Stimulated activated CD4-positive, alpha-beta T cell treated with anti-CD3 and anti-CD28 coated beads, Interleukin-4, amount 100 ng/mL, for 24 hours (primary cell): Measurements from ENCODE around the gene DAAM2.

Source experiments
- DNase-seq: peaks from one replicate; pipeline ENCODE4 v3.0.0-alpha.2; 2020

The DAAM2 gene

GRCh38 chr6:39820553-39820952, 28.4 kb downstream of the DAAM2 start:
- DNase-seq: no peak

GRCh38 chr6:39821046-39821740, 29.0 kb downstream of the DAAM2 start:
- no peak for DNase-seq

- no peak for DNase-seq
Measured at GRCh38 chr6:39821742-39822532, 29.8 kb downstream of the DAAM2 start.

GRCh38 chr6:39822846-39823815, 31.0 kb downstream of the DAAM2 start:
- no peak for DNase-seq

GRCh38 chr6:39824030-39824926, 32.1 kb downstream of the DAAM2 start:
- DNase-seq: no peak

- no peak for DNase-seq
Measured at GRCh38 chr6:39829331-39829730, 37.2 kb downstream of the DAAM2 start.

GRCh38 chr6:39830444-39830843, 38.3 kb downstream of the DAAM2 start:
- no peak for DNase-seq

GRCh38 chr6:39831701-39832100, 39.5 kb downstream of the DAAM2 start:
- no peak for DNase-seq

GRCh38 chr6:39834278-39834677, 42.1 kb downstream of the DAAM2 start:
- DNase-seq: no peak

GRCh38 chr6:39834866-39835265, 42.7 kb downstream of the DAAM2 start:
- no peak for DNase-seq

- no peak for DNase-seq
Measured at GRCh38 chr6:39835821-39836295, 43.7 kb downstream of the DAAM2 start.

GRCh38 chr6:39836606-39837005, 44.4 kb downstream of the DAAM2 start:
- no peak for DNase-seq

GRCh38 chr6:39839445-39839844, 47.3 kb downstream of the DAAM2 start:
- DNase-seq: no peak

- no peak for DNase-seq
Measured at GRCh38 chr6:39840781-39841180, 48.6 kb downstream of the DAAM2 start.

GRCh38 chr6:39841291-39841690, 49.1 kb downstream of the DAAM2 start:
- no peak for DNase-seq

- DNase-seq: no peak
Measured at GRCh38 chr6:39841923-39842322, 49.7 kb downstream of the DAAM2 start.

- DNase-seq: no peak
Measured at GRCh38 chr6:39843305-39844020, 51.3 kb downstream of the DAAM2 start.

GRCh38 chr6:39844866-39845265, 52.7 kb downstream of the DAAM2 start:
- DNase-seq: no peak

- no peak for DNase-seq
Measured at GRCh38 chr6:39847221-39847620, 55.0 kb downstream of the DAAM2 start.

- DNase-seq: no peak
Measured at GRCh38 chr6:39848171-39848570, 56.0 kb downstream of the DAAM2 start.

- DNase-seq: no peak
Measured at GRCh38 chr6:39849228-39849627, 57.1 kb downstream of the DAAM2 start.
